Epithelial cell of proximal tubule (primary cell): ENCODE data around the gene RALGPS2. TPM values are rescaled to one million over a fixed set of nuclear protein-coding genes. Genes with fewer than 3 reads are reported as not detected.
"Not testable (repeated sequence)": the region's sequence is repeated elsewhere in the genome, so short reads cannot be mapped to it uniquely, and the experiment has no call there.

Experiments used
- DNase-seq: peaks from one replicate; pipeline ENCODE4 v3.0.0-alpha.2; 2011; ENCODE audit warnings: low read depth
- H3K4me3 ChIP-seq: 2 replicates; pipeline ENCODE4 v1.5.1; 2011; ENCODE audit warnings: low read depth, mild to moderate bottlenecking, low read length
- total RNA-seq: library from RNA; depleted of rRNA; stranded (reverse); fragments of >200 nt; gene quantifications from 2 replicates; pipeline ENCODE4 v1.2.3, GENCODE V29; 2015
- TF ChIP-seq, protein P1 (sequence below): conservative IDR thresholded peaks from 2 replicates; pipeline ENCODE4 v1.5.1; 2012; ENCODE audit warnings: low read depth, mild to moderate bottlenecking, low read length

Gene RALGPS2
- total RNA-seq, 1 donor from 2014 or later, result 15.0 TPM

DNA sequence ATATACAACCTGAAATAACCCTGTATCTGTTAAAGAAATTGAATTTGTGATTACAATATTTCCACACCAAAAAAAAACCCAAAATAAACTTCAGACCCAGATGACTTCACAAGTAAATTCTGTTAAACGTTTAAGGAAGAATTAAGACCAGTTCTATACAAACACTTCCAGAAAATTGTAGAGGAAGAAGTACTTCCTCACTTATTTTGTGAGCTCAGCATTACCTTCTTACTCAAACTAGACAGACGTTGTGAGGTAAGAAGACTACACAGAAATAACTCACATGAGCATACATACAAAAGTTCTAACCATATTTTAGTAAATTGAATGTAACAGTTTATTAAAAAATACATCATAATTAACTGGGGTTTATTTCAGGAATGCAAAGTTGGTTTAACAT lies 18.8 kb downstream of the RALGPS2 start:
- no peak overlapping the region for H3K4me3 ChIP-seq
- no peak for DNase-seq
- TF ChIP-seq, protein P1, sequence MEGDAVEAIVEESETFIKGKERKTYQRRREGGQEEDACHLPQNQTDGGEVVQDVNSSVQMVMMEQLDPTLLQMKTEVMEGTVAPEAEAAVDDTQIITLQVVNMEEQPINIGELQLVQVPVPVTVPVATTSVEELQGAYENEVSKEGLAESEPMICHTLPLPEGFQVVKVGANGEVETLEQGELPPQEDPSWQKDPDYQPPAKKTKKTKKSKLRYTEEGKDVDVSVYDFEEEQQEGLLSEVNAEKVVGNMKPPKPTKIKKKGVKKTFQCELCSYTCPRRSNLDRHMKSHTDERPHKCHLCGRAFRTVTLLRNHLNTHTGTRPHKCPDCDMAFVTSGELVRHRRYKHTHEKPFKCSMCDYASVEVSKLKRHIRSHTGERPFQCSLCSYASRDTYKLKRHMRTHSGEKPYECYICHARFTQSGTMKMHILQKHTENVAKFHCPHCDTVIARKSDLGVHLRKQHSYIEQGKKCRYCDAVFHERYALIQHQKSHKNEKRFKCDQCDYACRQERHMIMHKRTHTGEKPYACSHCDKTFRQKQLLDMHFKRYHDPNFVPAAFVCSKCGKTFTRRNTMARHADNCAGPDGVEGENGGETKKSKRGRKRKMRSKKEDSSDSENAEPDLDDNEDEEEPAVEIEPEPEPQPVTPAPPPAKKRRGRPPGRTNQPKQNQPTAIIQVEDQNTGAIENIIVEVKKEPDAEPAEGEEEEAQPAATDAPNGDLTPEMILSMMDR, result no peak

DNA sequence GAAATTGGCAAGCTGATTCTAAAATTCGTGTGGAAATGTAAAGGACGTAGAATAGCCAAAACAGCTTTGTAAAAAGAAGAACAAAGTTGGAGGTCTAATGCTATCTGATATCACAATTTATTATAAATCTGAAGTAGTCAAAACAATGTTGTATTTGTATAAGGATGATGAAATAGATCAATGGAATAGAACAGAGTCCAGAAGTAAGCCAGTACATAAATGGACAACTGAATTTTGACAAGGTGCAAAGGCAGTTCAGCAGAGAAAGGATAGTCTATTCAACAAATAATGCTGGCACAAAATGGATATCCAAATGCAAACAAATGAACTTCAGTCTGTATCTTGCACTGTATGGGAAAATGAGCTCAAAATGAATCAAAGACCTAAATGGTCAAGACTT lies 20.2 kb downstream of the RALGPS2 start:
- no peak for DNase-seq
- TF ChIP-seq, protein P1, result no peak
- no peak overlapping the region for H3K4me3 ChIP-seq

DNA sequence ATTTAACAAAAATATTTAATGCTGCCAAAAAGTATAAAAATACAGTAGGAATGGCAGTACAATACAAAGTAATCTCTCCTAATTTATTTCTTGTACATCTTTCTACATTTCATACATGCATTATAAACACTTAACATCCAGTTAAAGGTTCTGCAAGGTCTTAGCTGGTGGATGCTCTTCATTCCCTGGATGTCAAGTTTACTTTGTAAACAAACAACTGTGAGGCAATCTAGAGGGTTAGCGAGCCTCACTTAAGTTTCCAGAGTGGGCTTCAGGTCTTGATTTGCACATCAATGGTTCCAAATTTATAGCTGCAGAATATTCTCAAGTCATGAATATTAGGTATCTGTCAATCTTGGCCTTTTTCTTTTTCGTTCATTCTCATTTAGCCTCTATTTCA lies 21.3 kb downstream of the RALGPS2 start:
- DNase-seq, result no peak
- H3K4me3 ChIP-seq, result no peak overlapping the region
- TF ChIP-seq, protein P1, result no peak

DNA sequence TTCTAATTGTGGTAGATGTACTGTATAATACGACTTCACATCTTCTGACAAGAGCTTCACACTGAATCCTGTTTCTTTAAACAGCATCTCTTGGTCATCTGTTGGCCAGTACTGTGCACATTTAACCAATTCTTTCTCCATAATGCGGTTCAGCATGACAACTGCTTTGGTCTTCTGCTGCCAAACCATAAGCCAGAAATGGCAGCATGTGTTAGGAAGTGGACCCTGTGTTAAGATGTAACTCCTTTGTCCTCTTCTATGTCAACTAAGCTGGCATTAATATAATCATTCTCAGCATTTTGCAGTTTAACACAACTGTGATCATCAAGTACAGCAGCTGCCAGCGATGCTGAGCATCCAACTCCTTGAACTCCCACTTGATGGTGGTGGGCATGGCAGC lies 22.3 kb downstream of the RALGPS2 start:
- H3K4me3 ChIP-seq, DNase-seq: not testable (repeated sequence)

DNA sequence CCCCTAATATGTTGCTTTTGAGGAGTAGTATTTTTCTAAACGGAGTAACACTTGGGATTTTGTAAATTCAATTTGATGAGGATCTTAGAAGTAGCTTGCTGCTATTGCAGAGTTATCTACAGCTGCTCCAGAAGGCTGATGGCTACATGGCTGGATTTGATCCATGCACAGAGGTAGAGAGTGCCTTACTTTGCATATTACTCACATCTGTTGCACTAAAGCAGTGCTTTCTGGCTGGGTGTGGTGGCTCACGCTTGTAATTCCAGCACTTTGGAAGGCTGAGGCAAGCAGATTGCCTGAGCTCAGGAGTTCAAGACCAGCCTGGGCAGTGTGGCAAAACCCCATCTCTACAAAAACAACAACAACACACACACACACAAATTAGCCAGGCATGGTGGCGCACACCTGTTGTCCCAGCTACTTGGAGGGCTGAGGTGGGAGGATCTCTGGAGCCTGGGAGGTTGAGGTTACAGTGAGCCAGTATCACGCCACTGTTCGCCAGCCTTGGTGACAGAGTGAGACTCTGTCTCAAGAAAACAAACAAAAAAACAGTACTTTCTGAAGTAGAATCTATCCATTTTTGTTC lies 24.6 kb downstream of the RALGPS2 start:
- no peak overlapping the region for H3K4me3 ChIP-seq
- DNase-seq, result no peak
- TF ChIP-seq, protein P1, result no peak

DNA sequence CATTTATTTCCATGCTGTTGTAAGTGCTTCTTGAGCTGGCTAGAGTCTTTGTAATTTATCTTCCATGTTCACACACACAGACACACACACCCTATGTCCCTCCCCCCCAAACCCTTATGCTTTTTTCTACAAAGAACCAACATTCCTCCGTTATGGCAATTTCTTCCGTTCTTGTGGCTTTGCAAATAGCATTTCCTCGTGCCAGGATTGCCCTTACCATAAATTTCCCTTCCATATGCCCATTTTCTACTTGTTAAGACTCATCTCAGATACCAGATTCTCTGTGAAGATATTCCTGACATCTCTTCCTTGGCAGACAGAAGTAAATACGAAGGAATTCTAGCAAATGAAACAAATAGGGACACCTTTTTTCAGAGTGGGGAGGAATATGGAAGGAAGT lies 26.0 kb downstream of the RALGPS2 start:
- TF ChIP-seq, protein P1, result no peak
- H3K4me3 ChIP-seq, result no peak overlapping the region
- DNase-seq, result no peak

DNA sequence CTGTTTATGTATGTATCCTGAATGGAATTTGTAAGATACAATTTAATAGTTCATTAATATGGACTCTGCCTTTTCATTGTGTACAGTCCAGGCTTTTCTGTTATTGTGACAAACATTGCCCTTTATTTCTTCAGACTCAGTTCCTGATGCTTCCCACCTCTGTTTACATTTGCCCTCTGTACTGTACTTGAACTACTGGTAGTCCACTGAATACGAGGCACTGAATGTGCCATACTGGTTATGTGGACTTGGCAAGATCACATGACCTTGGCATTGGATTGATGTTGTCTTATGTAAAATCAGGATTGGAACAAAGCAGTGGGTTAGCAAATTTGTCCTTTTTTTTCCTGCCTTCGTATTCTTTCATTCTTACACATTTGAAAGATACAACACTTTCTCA lies 27.8 kb downstream of the RALGPS2 start:
- no peak for DNase-seq
- TF ChIP-seq, protein P1, result no peak
- H3K4me3 ChIP-seq, result no peak overlapping the region

DNA sequence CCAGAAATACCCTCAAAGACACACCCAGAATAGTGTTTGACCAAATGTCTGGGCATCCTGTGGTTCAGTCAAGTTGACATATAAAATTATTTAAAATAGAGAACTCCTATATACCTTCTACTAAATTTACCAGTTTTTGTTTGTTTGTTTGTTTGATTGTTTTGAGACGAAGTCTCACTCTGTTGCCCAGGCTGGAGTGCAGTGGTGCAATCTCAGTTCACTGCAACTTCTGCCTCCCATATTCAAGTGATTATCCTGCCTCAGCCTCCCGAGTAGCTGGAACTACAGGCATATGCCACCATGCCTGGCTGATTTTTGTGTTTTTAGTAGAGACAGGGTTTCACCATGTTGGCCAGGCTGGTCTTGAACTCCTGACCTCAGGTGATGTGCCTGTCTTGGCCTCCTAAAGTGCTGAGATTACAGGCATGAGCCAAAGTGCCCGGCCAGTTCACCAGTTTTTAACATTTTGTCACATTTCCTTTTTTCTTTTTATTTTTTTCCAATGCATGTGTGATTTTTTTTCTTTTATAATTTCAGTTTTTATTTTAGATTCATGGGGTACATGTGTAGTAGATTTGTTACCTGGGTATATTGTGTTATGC lies 29.7 kb downstream of the RALGPS2 start:
- not testable (repeated sequence) for DNase-seq, H3K4me3 ChIP-seq
